ENCODE data around the gene ANKRD55. TPM values are rescaled to one million over a fixed set of nuclear protein-coding genes. Genes with fewer than 3 reads are reported as not detected.

ANKRD55 gene
- total and polyA plus RNA-seq, 2 donors (not counting 3 experiments of a cell fraction or from before 2014, with no cell fraction given) = 1.4 to 2.1 TPM

GRCh38 chr5:56129288-56129687 is 103.8 kb downstream of the ANKRD55 start:
- BruUV-seq (replicated peaks) = no TSS peak
- H3K4me3 ChIP-seq (replicated peaks in 1 of 3; ENCODE audit: insufficient read depth in 1 of 3, low read depth in 1 of 3, low read length in 3 of 3) = no peak overlapping the region
- no peak overlapping the region for H3K4me2 ChIP-seq (ENCODE audit: insufficient read depth, low read length)
- dilution Hi-C loops (cut with MboI; ENCODE audit: extremely low pct_ligation_motif_present, low sequenced_read_pairs) (loop anchor here (10.0 kb wide), 1 partner anchor 66 kb away; no protein-coding TSS in a partner anchor), intact Hi-C loops (cut with micrococcal nuclease) (no loop called here)
- peaks cover 2% of the 10 kb centered on the region for H3K79me2 ChIP-seq (ENCODE audit: control insufficient read depth, insufficient read depth, low read length)
- FAIRE-seq (no peak), DNase-seq (ENCODE audit: low read depth, low spot score) (peak; percentile 53)
- H4K20me1 ChIP-seq (replicated peaks; ENCODE audit: control insufficient read depth, extremely low read depth, insufficient read depth, low read length) = no peaks in the 10 kb centered on the region
- no peaks in the 10 kb centered on the region for H3K9me1 ChIP-seq (replicated peaks; ENCODE audit: control insufficient read depth, extremely low read depth, insufficient read depth, low read length)
- no peak overlapping the region for H3K27ac ChIP-seq (ENCODE audit: insufficient read depth, low read depth, low read length)
- peaks cover 26% of the 10 kb centered on the region for H3K4me1 ChIP-seq (ENCODE audit: control insufficient read depth, extremely low read depth, insufficient read depth, low read length)
- ChIA-PET CTCF (no interaction called here), POLR2A (no interaction called here)
- no peaks in the 10 kb centered on the region for H3K36me3 ChIP-seq (ENCODE audit: control insufficient read depth in 2 of 2, extremely low read depth in 1 of 2, insufficient read depth in 2 of 2, low read length in 2 of 2)
- H2AFZ ChIP-seq (ENCODE audit: low read depth, low read length) = no peak overlapping the region
- H3K9me3 ChIP-seq (replicated peaks; ENCODE audit: control insufficient read depth, insufficient read depth, low read length) = no peaks in the 10 kb centered on the region
- H3K27me3 ChIP-seq (ENCODE audit: control insufficient read depth in 2 of 2, insufficient read depth in 2 of 2, low read length in 2 of 2) = no peaks in the 10 kb centered on the region
- H3K9ac ChIP-seq (replicated peaks; ENCODE audit: extremely low read depth, insufficient read depth, low read length) = no peak overlapping the region
- no peak for TF ChIP-seq JUN (IDR thresholded peaks at IDR 0.05; ENCODE audit: borderline replicate concordance, insufficient read depth, insufficient read length, low read depth)
- TF ChIP-seq GATA2 (IDR thresholded peaks at IDR 0.05; ENCODE audit: insufficient read depth, insufficient read length, low read depth, low read length) = no peak
- no peak for TF ChIP-seq EZH2 (IDR thresholded peaks at IDR 0.05; ENCODE audit: borderline replicate concordance, low read depth, low read length, severe bottlenecking)
- TF ChIP-seq MYC (IDR thresholded peaks at IDR 0.05; ENCODE audit: low read depth, low read length) = no peak
- no peak for TF ChIP-seq FOS (IDR thresholded peaks at IDR 0.05; ENCODE audit: borderline replicate concordance, insufficient read depth, low read length)
- no peak for TF ChIP-seq MAX (IDR thresholded peaks at IDR 0.05; ENCODE audit: insufficient read depth, insufficient read length)
- TF ChIP-seq CTCF (IDR thresholded peaks at IDR 0.05; ENCODE audit: extremely low read depth in 1 of 2, insufficient read depth in 1 of 2, low read depth in 1 of 2, low read length in 2 of 2) = no peak
- TF ChIP-seq POLR2AphosphoS5 (IDR thresholded peaks at IDR 0.05; ENCODE audit: insufficient read depth, low read depth, low read length) = no peak
- no peak for TF ChIP-seq POLR2A (IDR thresholded peaks at IDR 0.05; ENCODE audit: low read depth, low read length)

All from endothelial cell of umbilical vein (primary cell).